ENCODE measurements around the gene EIF5.

The EIF5 gene

GRCh38 chr14:103380719-103381377, 46.8 kb downstream of the EIF5 start:
- TF ChIP-seq CTCF (IDR thresholded peaks at IDR 0.05) = no peak

- TF ChIP-seq CTCF (IDR thresholded peaks at IDR 0.05) = no peak
Measured at GRCh38 chr14:103382376-103382775, 48.3 kb downstream of the EIF5 start.

DNA sequence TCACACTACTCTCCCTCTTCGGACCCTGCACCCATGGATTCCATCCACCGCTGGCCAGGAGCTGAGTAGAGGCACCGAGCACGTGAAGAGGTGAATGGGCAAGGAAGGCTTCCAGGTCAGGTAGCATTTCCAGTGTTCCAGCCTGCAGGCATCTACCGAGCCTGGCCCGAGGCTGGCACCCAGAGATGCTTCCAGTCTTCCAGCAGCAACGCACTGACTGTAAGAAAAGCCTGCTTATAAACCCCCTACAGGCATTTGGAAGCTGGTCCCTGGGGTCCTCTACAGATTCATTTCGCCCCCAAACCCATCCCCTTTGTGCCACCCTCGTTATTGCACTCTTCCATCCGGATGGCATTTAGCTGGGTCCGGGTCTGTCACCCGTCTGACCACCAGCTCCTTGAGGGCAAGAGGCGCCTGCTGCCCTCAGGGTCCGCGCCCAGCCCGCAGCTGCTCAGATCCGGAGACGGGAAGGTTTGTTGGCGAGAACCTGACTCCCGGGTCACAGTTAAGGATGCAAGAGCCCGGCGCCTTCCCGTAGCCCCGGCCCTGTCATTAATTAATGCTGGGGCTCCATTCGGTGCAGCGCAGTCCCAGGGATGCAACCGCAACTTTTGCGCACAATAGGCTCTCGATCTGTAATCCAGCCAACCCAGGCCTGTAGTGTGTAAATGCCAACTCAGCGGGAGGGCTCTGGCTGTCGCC, 50.6 kb downstream of the EIF5 start:
- TF ChIP-seq CTCF (IDR thresholded peaks at IDR 0.05) = no peak

GRCh38 chr14:103385152-103385928, 51.3 kb downstream of the EIF5 start, which contains the start of gene MARK3:
Gene MARK3 (plus strand): TSS chr14:103385415. CDS start chr14:103386030, 615 bp downstream.
- peak; percentile 35; the same call in 1 of the 2 replicates for TF ChIP-seq CTCF (IDR thresholded peaks at IDR 0.05)

DNA sequence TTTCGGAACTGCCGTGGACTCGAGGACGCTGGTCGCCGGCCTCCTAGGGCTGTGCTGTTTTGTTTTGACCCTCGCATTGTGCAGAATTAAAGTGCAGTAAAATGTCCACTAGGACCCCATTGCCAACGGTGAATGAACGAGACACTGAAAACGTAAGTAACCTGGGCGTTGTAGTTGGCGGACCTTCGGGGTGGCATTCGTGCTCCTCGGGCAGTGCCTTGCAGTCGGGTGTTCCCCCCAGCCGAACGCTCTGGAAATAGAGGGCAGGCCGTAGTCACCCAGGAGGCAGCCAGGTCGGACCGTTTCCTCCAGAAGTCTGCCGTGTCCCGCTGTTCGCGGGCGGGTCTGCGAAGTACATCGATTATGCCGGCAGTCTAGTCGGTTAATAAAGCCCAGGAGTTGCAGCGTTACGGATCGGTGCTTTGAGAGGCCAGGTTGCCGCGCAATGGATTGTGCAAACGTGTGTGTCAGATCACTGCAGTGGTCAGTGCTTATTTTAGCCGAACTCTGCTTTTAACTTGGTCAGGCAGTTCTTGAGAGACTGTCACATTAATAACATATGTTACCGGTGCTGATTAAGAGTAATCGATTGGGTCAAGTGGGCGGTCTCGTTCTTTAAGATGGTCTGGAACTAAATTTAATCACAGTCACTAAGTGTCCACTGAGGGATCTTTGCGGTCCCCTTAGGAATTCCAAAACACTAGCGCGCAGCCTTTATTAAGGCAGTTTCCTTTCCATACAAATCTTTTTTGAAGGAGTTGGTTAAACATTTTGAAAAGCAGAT, 52.1 kb downstream of the EIF5 start:
- TF ChIP-seq CTCF (IDR thresholded peaks at IDR 0.05) = no peak

DNA sequence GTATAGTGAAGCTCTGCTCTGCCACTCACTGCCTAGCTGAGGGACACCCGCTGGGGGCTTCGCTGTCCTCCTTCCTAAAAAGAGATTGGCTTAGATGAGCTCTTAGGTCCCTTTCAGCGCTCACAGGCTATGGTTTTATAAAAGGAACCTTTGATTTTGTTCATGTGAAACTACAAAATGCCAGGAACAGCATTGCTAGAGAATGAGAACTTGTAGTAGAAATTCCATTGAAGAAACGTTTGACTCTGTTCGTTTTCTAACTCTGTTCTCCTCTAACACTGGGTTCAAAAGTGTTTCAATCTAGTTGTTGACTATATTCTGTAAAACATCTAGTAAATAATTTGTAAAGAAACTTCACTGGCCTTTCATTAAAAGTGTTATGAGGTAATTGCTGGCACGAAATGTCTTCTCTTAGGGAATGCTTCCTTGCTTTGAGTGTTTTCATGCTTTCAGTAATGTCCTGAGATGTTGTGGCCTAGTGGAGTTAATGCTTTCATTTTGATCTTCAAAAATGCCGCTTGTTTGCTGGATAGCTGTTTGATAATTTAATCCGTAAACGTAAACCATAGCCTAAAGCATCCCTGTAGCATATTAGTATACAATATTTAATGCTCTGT, 52.8 kb downstream of the EIF5 start:
- TF ChIP-seq CTCF (IDR thresholded peaks at IDR 0.05) = no peak

DNA sequence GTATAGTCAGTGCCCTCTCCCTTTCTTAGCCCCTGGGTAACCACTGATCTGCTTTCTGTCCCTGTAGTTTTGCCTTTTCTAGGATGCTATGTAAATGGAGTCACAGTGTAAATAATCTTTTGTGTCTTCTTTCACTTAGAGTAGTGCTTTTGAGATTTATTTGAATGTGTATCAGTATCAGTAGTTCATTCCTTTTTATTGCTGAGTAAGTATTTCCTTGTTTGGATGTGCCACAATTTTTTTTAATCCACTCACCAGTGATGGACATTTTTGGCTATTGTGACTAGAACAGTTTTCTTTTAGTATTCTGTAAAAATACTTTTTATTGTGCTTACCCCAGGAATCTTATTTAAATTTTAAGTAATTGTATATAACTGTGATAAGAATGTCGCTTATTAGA, 54.6 kb downstream of the EIF5 start:
- TF ChIP-seq CTCF (IDR thresholded peaks at IDR 0.05) = no peak

All from LNCAP (cell line).